Measurements from ENCODE around the gene FAM20A. TPM values are rescaled to one million over a fixed set of nuclear protein-coding genes. Genes with fewer than 3 reads are reported as not detected.

FAM20A gene
- total RNA-seq, 4 donors from 2014 or later, result 0.78 to 6.4 (median 4.7) TPM

GRCh38 chr17:68576811-68577496 is 24.2 kb downstream of the FAM20A start:
- no peak for DNase-seq (ENCODE audit: low spot score in 2 of 2)
- peaks cover 27% of the 10 kb centered on the region for H3K4me1 ChIP-seq

GRCh38 chr17:68576137-68576536 is 25.0 kb downstream of the FAM20A start:
- Histone ChIP-seq H3K36me3 (no peaks in the 10 kb centered on the region), H3K9me3 (no peaks in the 10 kb centered on the region), H3K27me3 (no peaks in the 10 kb centered on the region), H3K4me3 (no peak overlapping the region), H3K27ac (peak overlapping the region; percentile 44), H3K4me1 (peaks cover 26% of the 10 kb centered on the region)
- DNase-seq (ENCODE audit: low spot score in 2 of 2), result no peak
- 100% methylated on average over 2 of the region's 2 CpGs for whole genome bisulfite sequencing
- TF ChIP-seq CTCF (IDR thresholded peaks at IDR 0.05) (no peak), POLR2AphosphoS5 (IDR thresholded peaks at IDR 0.05) (no peak)

More at GRCh38 chr17:68576811-68577496, 24.2 kb downstream of the FAM20A start:
- Histone ChIP-seq H3K27ac (peak overlapping the region; percentile 44), H3K36me3 (no peaks in the 10 kb centered on the region), H3K4me3 (no peak overlapping the region), H3K9me3 (no peaks in the 10 kb centered on the region), H3K27me3 (no peaks in the 10 kb centered on the region)
- 51% methylated on average over 8 of the region's 8 CpGs for WGBS
- TF ChIP-seq EP300 (IDR thresholded peaks at IDR 0.05) (no peak), POLR2A (IDR thresholded peaks at IDR 0.05) (no peak), POLR2AphosphoS5 (IDR thresholded peaks at IDR 0.05) (no peak), CTCF (IDR thresholded peaks at IDR 0.05) (peak in 1 of 2 donors; percentile 14)

GRCh38 chr17:68573338-68573737 is 27.8 kb downstream of the FAM20A start:
- H3K27ac ChIP-seq, result no peak overlapping the region
- no peak for DNase-seq (ENCODE audit: low spot score in 2 of 2)
- no peak overlapping the region for H3K4me3 ChIP-seq
- H3K27me3 ChIP-seq, result no peaks in the 10 kb centered on the region
- no peaks in the 10 kb centered on the region for H3K9me3 ChIP-seq
- H3K4me1 ChIP-seq, result peaks cover 17% of the 10 kb centered on the region
- no peak for TF ChIP-seq CTCF (IDR thresholded peaks at IDR 0.05)
- no peak for TF ChIP-seq POLR2A (IDR thresholded peaks at IDR 0.05)
- TF ChIP-seq POLR2AphosphoS5 (IDR thresholded peaks at IDR 0.05), result no peak
- TF ChIP-seq EP300 (IDR thresholded peaks at IDR 0.05), result no peak
- 78% methylated on average over 1 of the region's 1 CpG for WGBS
- no peaks in the 10 kb centered on the region for H3K36me3 ChIP-seq

- Histone ChIP-seq H3K9me3 (no peaks in the 10 kb centered on the region), H3K27ac (no peak overlapping the region), H3K4me3 (no peak overlapping the region), H3K27me3 (no peaks in the 10 kb centered on the region), H3K36me3 (no peaks in the 10 kb centered on the region), H3K4me1 (peaks cover 9% of the 10 kb centered on the region)
- DNase-seq (ENCODE audit: low spot score in 2 of 2), result no peak
- 93% methylated on average over 6 of the region's 6 CpGs for WGBS
- TF ChIP-seq POLR2AphosphoS5 (IDR thresholded peaks at IDR 0.05), result no peak
- no peak for TF ChIP-seq EP300 (IDR thresholded peaks at IDR 0.05)
Measured at GRCh38 chr17:68572138-68572842, 28.9 kb downstream of the FAM20A start.

- Histone ChIP-seq H3K36me3 (no peaks in the 10 kb centered on the region), H3K4me3 (no peak overlapping the region), H3K4me1 (peaks cover 10% of the 10 kb centered on the region), H3K27ac (no peak overlapping the region), H3K27me3 (no peaks in the 10 kb centered on the region), H3K9me3 (no peaks in the 10 kb centered on the region)
- no peak for DNase-seq (ENCODE audit: low spot score in 2 of 2)
- WGBS, result 58% methylated on average over 1 of the region's 1 CpG
- TF ChIP-seq EP300 (IDR thresholded peaks at IDR 0.05) (no peak), CTCF (IDR thresholded peaks at IDR 0.05) (no peak), POLR2A (IDR thresholded peaks at IDR 0.05) (no peak), POLR2AphosphoS5 (IDR thresholded peaks at IDR 0.05) (no peak)
Measured at GRCh38 chr17:68570526-68570925, 30.6 kb downstream of the FAM20A start.
